Right lobe of liver (tissue), 6 donors: ENCODE results near the gene MKI67. TPM values are rescaled to one million over a fixed set of nuclear protein-coding genes. Genes with fewer than 3 reads are reported as not detected.

Source experiments
- ATAC-seq, 4 donors: fragments of 200-7000 bp; cut with Tn5 transposase; one replicate each; pipeline ENCODE4 v1.9.1; 2020; ENCODE audit warnings: mild to moderate bottlenecking in 4 of 4, moderate library complexity in 4 of 4
- DNase-seq, 3 donors: peaks; one replicate each; pipeline ENCODE4 v3.0.0-alpha.2; 2020
- H3K27ac ChIP-seq, 3 donors: fragments of 200-600 bp; one replicate each; pipeline ENCODE4 v1.8.0; 2022
- H3K27me3 ChIP-seq, 2 donors: fragments of 200-600 bp; one replicate each; pipeline ENCODE4 v1.8.0; 2022
- H3K36me3 ChIP-seq, 4 donors: fragments of 200-600 bp; sonication (generic) in 1 of 4; one replicate each; pipeline versions ENCODE4 v1.5.1 to v1.8.0; 2017 to 2022; ENCODE audit warnings: control low read depth in 1 of 4
- H3K4me1 ChIP-seq, 4 donors: fragments of 200-600 bp; sonication (generic) in 1 of 4; one replicate each; pipeline versions ENCODE4 v1.5.1 to v1.8.0; 2017 to 2022; ENCODE audit warnings: control low read depth in 1 of 4
- H3K4me3 ChIP-seq, 3 donors: fragments of 200-600 bp; one replicate each; pipeline ENCODE4 v1.8.0; 2022
- H3K9me3 ChIP-seq, 4 donors: fragments of 200-600 bp; sonication (generic) in 1 of 4; one replicate each; pipeline versions ENCODE4 v1.5.1 to v1.8.0; 2017 to 2022; ENCODE audit warnings: control low read depth in 1 of 4
- CTCF ChIP-seq, 4 donors: fragments of 200-600 bp in 3 of 4; fragments of 450-650 bp in 1 of 4; IDR thresholded peaks; one replicate each; pipeline versions ENCODE4 v1.5.1 to v1.8.0; 2016 to 2022; ENCODE audit warnings: antibody characterized with exemption in 4 of 4, mild to moderate bottlenecking in 2 of 4
- POLR2A ChIP-seq: fragments of 450-650 bp; IDR thresholded peaks from one replicate; pipeline ENCODE4 v1.6.1; 2017; ENCODE audit warnings: antibody characterized with exemption, mild to moderate bottlenecking
- WGBS: methylation state at CpG from one replicate; pipeline ENCODE4 v1.1.6; 2018; ENCODE audit warnings: low coverage, low lambda C conversion rate; ENCODE audit not compliant: insufficient coverage; ENCODE audit errors: missing lambda C conversion rate; 5-methylcytosine and 5-hydroxymethylcytosine counted together
- intact Hi-C, 2 donors: fragments of 100-400 bp; cut with DNase I; formaldehyde crosslinking; loops; one replicate each; pipeline versions ENCODE4 v1.11.2 to v1.14.1; 2022
- total RNA-seq, 6 experiments: library from RNA; depleted of rRNA in 2 of 6; stranded (reverse); fragments of >200 nt in 2 of 6; fragmentation: NEBNext Ultra II Directional in 3 of 6; extraction: Animal tissue kit (Norgen Biotek cat#: 25700) in 3 of 6; gene quantifications; one replicate each; pipeline versions ENCODE4 v1.1.0 to v1.2.4, GENCODE V29; 2016 to 2023
- donor health status: DM: no; HTN: yes; CAD: no.
- donor health status: DM: no; HTN: no; CAD: no.
- donor health status: DM: no; HTN: no; CAD: no.
- donor health status: DM: no; HTN: yes; CAD: no.
- donor health status: DM: no; HTN: yes; CAD: no.

MKI67 gene
- total RNA-seq, 6 experiments from 2014 or later, result 0.42 to 4.6 (median 1.9) TPM

DNA sequence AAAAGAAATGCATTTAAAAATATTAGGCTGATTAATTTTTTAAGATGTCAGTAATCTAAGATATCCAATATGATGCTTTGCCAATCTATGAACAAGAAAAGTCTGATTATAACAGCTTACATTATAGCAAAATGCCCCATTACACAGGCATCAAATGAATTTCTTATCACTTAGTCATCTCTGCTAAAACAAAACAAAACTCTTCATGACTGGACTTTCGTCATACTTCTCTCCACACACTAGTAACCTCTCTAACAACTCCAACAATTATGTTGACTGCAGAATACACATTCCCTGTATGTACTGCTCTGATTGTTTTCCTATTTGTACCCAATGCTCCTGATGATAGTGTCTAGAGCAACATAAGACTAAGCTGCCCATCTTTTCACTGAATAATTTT is 3.8 kb upstream of the MKI67 start:
- no peaks in the 10 kb centered on the region for H3K36me3 ChIP-seq
- ATAC-seq (no peak), DNase-seq (no peak)
- H3K4me1 ChIP-seq, result peaks cover 0 to 13% (median 4%) of the 10 kb centered on the region in 4 donors
- intact Hi-C loops, result no loop called here
- TF ChIP-seq POLR2A (no peak), CTCF (IDR thresholded peaks at IDR 0.05) (no peak)
- H3K9me3 ChIP-seq, result no peaks in the 10 kb centered on the region
- no peak overlapping the region for H3K27ac ChIP-seq
- H3K27me3 ChIP-seq, result peaks cover 0 to 10% of the 10 kb centered on the region in 2 donors
- H3K4me3 ChIP-seq, result no peak overlapping the region
- WGBS, result 62% methylated on average over 1 of the region's 1 CpG

DNA sequence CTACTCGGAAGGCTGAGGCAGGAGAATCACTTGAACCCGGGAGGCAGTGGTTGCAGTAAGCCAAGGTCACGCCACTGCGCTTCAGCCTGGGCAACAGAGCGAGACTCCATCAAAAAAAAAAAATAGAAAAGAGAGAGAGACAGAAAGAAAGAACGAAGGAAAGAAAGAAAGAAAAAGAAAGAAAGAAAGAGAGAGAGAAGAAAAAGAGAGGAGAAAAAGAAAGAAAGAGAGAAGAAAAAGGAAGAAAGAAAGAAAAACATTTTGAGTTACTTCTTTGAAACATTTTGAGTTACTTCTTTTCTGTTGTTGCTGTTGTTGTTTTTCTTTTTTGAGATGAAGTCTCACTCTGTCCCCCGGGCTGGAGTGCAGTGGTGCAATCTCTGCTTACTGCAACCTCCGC is 2.4 kb upstream of the MKI67 start:
- DNase-seq (no peak), ATAC-seq (no peak)
- H3K9me3 ChIP-seq, result no peaks in the 10 kb centered on the region
- H3K27me3 ChIP-seq, result peaks cover 0 to 21% of the 10 kb centered on the region in 2 donors
- no peaks in the 10 kb centered on the region for H3K36me3 ChIP-seq
- H3K4me3 ChIP-seq, result no peak overlapping the region
- intact Hi-C loops, result no loop called here
- 66% methylated on average over 4 of the region's 8 CpGs for WGBS
- peaks cover 0 to 15% (median 4%) of the 10 kb centered on the region in 4 donors for H3K4me1 ChIP-seq
- H3K27ac ChIP-seq, result no peak overlapping the region
- TF ChIP-seq CTCF (IDR thresholded peaks at IDR 0.05) (no peak), POLR2A (no peak)

GRCh38 chr10:128125416-128125943 is 743 bp downstream of the MKI67 start:
- ATAC-seq (peak in 3 of 4 donors; percentile 17 to 45 (median 18)), DNase-seq (peak in 1 of 3 donors; percentile 35)
- Histone ChIP-seq H3K27me3 (peaks cover 0 to 28% of the 10 kb centered on the region in 2 donors), H3K36me3 (no peaks in the 10 kb centered on the region), H3K27ac (no peak overlapping the region), H3K4me3 (peak overlapping the region; percentile 52 to 63 (median 56)), H3K9me3 (no peaks in the 10 kb centered on the region), H3K4me1 (peaks cover 0 to 15% (median 4%) of the 10 kb centered on the region in 4 donors)
- TF ChIP-seq CTCF (IDR thresholded peaks at IDR 0.05), result no peak
- TF ChIP-seq POLR2A, result no peak
- WGBS, result 4% methylated on average over 18 of the region's 33 CpGs
- intact Hi-C loops, result no loop called here

DNA sequence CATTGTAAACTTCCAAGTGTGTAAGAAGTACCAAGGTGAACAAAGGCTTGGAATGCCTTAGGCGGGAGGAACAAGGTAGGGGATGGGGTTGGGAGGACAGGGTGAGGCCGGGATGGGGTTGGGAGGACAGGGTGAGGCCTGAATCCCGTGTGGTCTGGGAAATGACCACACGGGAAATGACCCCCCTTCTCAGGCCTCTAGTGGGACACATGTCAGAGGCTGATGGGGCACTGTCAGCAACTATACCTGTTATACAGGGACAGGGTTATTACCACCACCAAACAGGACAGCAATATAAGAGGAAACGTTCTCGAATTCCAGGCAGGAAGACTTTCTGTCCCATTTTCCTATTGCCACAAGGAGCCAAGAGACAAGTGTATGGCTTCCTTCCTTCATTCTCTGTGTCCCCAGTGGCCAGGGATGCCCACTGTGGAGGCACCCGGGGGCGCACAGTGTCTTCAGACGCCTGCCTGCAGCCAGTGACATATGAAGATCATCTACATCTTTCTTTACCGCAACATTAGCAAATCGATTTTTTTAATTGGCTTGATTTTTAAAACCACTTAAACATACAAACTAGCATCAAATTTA is 1.3 kb downstream of the MKI67 start:
- H3K4me3 ChIP-seq, result no peak overlapping the region
- H3K9me3 ChIP-seq, result no peaks in the 10 kb centered on the region
- ATAC-seq (no peak), DNase-seq (no peak)
- peaks cover 0 to 15% (median 4%) of the 10 kb centered on the region in 4 donors for H3K4me1 ChIP-seq
- intact Hi-C loops, result no loop called here
- H3K27ac ChIP-seq, result no peak overlapping the region
- TF ChIP-seq CTCF (IDR thresholded peaks at IDR 0.05) (no peak), POLR2A (no peak)
- WGBS, result 45% methylated on average over 7 of the region's 11 CpGs
- peaks cover 0 to 28% of the 10 kb centered on the region in 2 donors for H3K27me3 ChIP-seq
- H3K36me3 ChIP-seq, result no peaks in the 10 kb centered on the region
